ACHN (cell line): ENCODE results near the gene BAD.
A peak's percentile ranks its signal among the peaks of the same experiment; 100 is the strongest.

Source experiments
- DNase-seq: peaks from one replicate; pipeline ENCODE4 v3.0.0-alpha.2; 2015
- in situ Hi-C: cut with HindIII; loops from 2 replicates; pipeline ENCODE4 v1.10.0; 2017; ENCODE audit warnings: low sequenced_read_pairs, low pct_ligation_motif_present, low pct_unique_long_range_greater_than_20kb

BAD gene

GRCh38 chr11:64285885-64286800 is 1.7 kb upstream of the BAD start:
- in situ Hi-C loops: no loop called here
- DNase-seq: peak; percentile 28

- peak; percentile 74 for DNase-seq
- in situ Hi-C loops: no loop called here
These were observed 758 bp upstream of the BAD start, which contains the start of gene GPR137 for GRCh38 chr11:64284962-64285884. GPR137 (plus strand) TSS chr11:64285848; CDS start chr11:64286525, 677 bp downstream.

- in situ Hi-C loops: no loop called here
- DNase-seq: no peak
These were observed 1.4 kb downstream of the BAD start for GRCh38 chr11:64283092-64283491.

GRCh38 chr11:64281957-64282770 is 2.3 kb downstream of the BAD start:
- DNase-seq: no peak
- in situ Hi-C loops: no loop called here

- DNase-seq: no peak
- in situ Hi-C loops: no loop called here
These were observed 5.8 kb downstream of the BAD start for GRCh38 chr11:64278576-64279190.

- in situ Hi-C loops: no loop called here
- no peak for DNase-seq
These were observed 7.6 kb downstream of the BAD start for GRCh38 chr11:64276653-64277431.

GRCh38 chr11:64275841-64276240 is 8.6 kb downstream of the BAD start:
- DNase-seq: no peak
- in situ Hi-C loops: no loop called here

- in situ Hi-C loops: no loop called here
- no peak for DNase-seq
These were observed 9.2 kb downstream of the BAD start for GRCh38 chr11:64275031-64275800.

GRCh38 chr11:64269540-64270220 is 14.8 kb downstream of the BAD start:
- in situ Hi-C loops: no loop called here
- peak; percentile 99 for DNase-seq

GRCh38 chr11:64268893-64269539 is 15.4 kb downstream of the BAD start:
- in situ Hi-C loops: no loop called here
- DNase-seq: peak; percentile 71

- no peak for DNase-seq
- in situ Hi-C loops: no loop called here
These were observed 16.2 kb downstream of the BAD start for GRCh38 chr11:64268025-64268892.

- in situ Hi-C loops: no loop called here
- no peak for DNase-seq
These were observed 17.1 kb downstream of the BAD start for GRCh38 chr11:64267207-64267945.

GRCh38 chr11:64266339-64266738 is 18.1 kb downstream of the BAD start:
- in situ Hi-C loops: no loop called here
- DNase-seq: no peak
